Suprapubic skin (tissue), 3 donors: ENCODE measurements around the gene ESRRB.

ENCODE experiments used
- POLR2AphosphoS5 ChIP-seq, 3 donors: sonication (generic); formaldehyde crosslinking; IDR thresholded peaks; one replicate each; pipeline ENCODE4 v1.6.1; 2017; ENCODE audit warnings: antibody characterized with exemption in 3 of 3
- TF ChIP-seq, protein P1 (sequence below), 2 donors: fragments of 200-600 bp in 1 of 2; fragments of 450-650 bp in 1 of 2; sonication (generic) in 1 of 2; IDR thresholded peaks; one replicate each; pipeline ENCODE4 v1.5.1; 2016 to 2019; ENCODE audit warnings: antibody characterized with exemption in 2 of 2, mild to moderate bottlenecking in 1 of 2, moderate library complexity in 1 of 2

DNA sequence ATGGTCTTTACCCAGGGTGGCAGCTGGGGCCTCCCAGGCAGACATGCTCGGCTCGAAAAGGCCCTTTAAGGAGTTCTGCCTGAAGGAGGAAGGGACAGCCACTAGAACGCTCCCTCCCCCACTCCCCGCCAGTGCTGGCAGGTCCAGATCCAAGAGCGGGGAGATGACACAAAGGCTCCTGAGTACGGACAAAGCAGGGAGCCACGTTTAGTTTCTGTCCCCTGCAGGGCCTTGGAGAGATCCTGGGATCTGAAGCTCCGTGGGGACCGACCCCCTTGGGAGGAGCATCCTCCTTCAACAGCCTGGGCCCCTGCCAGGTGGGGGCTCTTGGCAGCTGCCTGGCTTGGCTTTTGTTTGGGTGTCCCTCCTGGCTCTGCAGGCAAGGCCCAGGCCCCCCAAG, 89.7 kb downstream of the ESRRB start:
- no peak for TF ChIP-seq POLR2AphosphoS5 (IDR thresholded peaks at IDR 0.05)
- TF ChIP-seq, protein P1, sequence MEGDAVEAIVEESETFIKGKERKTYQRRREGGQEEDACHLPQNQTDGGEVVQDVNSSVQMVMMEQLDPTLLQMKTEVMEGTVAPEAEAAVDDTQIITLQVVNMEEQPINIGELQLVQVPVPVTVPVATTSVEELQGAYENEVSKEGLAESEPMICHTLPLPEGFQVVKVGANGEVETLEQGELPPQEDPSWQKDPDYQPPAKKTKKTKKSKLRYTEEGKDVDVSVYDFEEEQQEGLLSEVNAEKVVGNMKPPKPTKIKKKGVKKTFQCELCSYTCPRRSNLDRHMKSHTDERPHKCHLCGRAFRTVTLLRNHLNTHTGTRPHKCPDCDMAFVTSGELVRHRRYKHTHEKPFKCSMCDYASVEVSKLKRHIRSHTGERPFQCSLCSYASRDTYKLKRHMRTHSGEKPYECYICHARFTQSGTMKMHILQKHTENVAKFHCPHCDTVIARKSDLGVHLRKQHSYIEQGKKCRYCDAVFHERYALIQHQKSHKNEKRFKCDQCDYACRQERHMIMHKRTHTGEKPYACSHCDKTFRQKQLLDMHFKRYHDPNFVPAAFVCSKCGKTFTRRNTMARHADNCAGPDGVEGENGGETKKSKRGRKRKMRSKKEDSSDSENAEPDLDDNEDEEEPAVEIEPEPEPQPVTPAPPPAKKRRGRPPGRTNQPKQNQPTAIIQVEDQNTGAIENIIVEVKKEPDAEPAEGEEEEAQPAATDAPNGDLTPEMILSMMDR (IDR thresholded peaks at IDR 0.05), result no peak
